ENCODE results near the gene SLFN5. TPM values are rescaled to one million over a fixed set of nuclear protein-coding genes. Genes with fewer than 3 reads are reported as not detected.
"Not testable (repeated sequence)": the region's sequence is repeated elsewhere in the genome, so short reads cannot be mapped to it uniquely, and the experiment has no call there.

SLFN5 gene
- polyA plus RNA-seq (2.1 and 2.5 TPM in 2 replicates), polyA minus RNA-seq (6.8 and 11.7 TPM in 2 replicates)

GRCh38 chr17:35242805-35243560 lies at the start of gene SLFN5:
Gene SLFN5, plus strand, starts transcription at chr17:35243072. Its CDS starts 15,619 bp downstream, at chr17:35258691.
- H3K27me3 ChIP-seq (ENCODE audit: insufficient read depth, low read depth, low read length) = peaks cover 15% of the 10 kb centered on the region
- H3K9me2 ChIP-seq (ENCODE audit: insufficient read depth, low read length) = no peaks in the 10 kb centered on the region
- no peaks in the 10 kb centered on the region for H3F3A ChIP-seq (ENCODE audit: insufficient read depth, low read length, poor library complexity, severe bottlenecking)
- H3K9me3 ChIP-seq (ENCODE audit: low read length) = no peaks in the 10 kb centered on the region
- no peaks in the 10 kb centered on the region for H4K20me1 ChIP-seq (ENCODE audit: insufficient read depth)
- H3K79me2 ChIP-seq (replicated peaks; ENCODE audit: insufficient read depth, low read length) = no peaks in the 10 kb centered on the region
- peak; percentile 74 for TF ChIP-seq POLR2AphosphoS5 (IDR thresholded peaks at IDR 0.05)
- TF ChIP-seq TAF1 (IDR thresholded peaks at IDR 0.05; ENCODE audit: low read depth) = peak; percentile 62
- TF ChIP-seq, protein P1, sequence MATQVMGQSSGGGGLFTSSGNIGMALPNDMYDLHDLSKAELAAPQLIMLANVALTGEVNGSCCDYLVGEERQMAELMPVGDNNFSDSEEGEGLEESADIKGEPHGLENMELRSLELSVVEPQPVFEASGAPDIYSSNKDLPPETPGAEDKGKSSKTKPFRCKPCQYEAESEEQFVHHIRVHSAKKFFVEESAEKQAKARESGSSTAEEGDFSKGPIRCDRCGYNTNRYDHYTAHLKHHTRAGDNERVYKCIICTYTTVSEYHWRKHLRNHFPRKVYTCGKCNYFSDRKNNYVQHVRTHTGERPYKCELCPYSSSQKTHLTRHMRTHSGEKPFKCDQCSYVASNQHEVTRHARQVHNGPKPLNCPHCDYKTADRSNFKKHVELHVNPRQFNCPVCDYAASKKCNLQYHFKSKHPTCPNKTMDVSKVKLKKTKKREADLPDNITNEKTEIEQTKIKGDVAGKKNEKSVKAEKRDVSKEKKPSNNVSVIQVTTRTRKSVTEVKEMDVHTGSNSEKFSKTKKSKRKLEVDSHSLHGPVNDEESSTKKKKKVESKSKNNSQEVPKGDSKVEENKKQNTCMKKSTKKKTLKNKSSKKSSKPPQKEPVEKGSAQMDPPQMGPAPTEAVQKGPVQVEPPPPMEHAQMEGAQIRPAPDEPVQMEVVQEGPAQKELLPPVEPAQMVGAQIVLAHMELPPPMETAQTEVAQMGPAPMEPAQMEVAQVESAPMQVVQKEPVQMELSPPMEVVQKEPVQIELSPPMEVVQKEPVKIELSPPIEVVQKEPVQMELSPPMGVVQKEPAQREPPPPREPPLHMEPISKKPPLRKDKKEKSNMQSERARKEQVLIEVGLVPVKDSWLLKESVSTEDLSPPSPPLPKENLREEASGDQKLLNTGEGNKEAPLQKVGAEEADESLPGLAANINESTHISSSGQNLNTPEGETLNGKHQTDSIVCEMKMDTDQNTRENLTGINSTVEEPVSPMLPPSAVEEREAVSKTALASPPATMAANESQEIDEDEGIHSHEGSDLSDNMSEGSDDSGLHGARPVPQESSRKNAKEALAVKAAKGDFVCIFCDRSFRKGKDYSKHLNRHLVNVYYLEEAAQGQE (IDR thresholded peaks at IDR 0.05; ENCODE audit: borderline replicate concordance) = peak; percentile 77
- no peak for TF ChIP-seq EP300 (conservative IDR thresholded peaks at IDR 0.05; ENCODE audit: poor library complexity, severe bottlenecking)
- TF ChIP-seq CTCF (IDR thresholded peaks at IDR 0.05; ENCODE audit: poor library complexity, severe bottlenecking) = peak; percentile 16
- peak; percentile 23 for TF ChIP-seq MXI1 (conservative IDR thresholded peaks at IDR 0.05; ENCODE audit: poor library complexity, severe bottlenecking)
- H3K4me2 ChIP-seq (ENCODE audit: low read length) = peak within 1 kb of the TSS; percentile 76
- peak within 1 kb of the TSS; percentile 70 for H2AFZ ChIP-seq (ENCODE audit: low read depth, low read length)
- peak within 1 kb of the TSS; percentile 12 for H3K27ac ChIP-seq (ENCODE audit: low read length)
- H3K9ac ChIP-seq (ENCODE audit: low read length) = peak within 1 kb of the TSS; percentile 73
- peak within 1 kb of the TSS; percentile 90 for H3K4me3 ChIP-seq (ENCODE audit: low read length)
- no peaks in the 10 kb centered on the region for H3K36me3 ChIP-seq (ENCODE audit: insufficient read depth, low read length)

GRCh38 chr17:35194001-35194400 lies 48.9 kb upstream of the SLFN5 start, which contains the start of gene SLC35G3:
Gene SLC35G3, minus strand, starts transcription at chr17:35194393. Its CDS starts 86 bp downstream, at chr17:35194307.
- H3K79me2 ChIP-seq (replicated peaks; ENCODE audit: insufficient read depth, low read length); H4K20me1 ChIP-seq (ENCODE audit: insufficient read depth); H3K9me3 ChIP-seq (ENCODE audit: low read length); H3K36me3 ChIP-seq (ENCODE audit: insufficient read depth, low read length); H3F3A ChIP-seq (ENCODE audit: insufficient read depth, low read length, poor library complexity, severe bottlenecking); H2AFZ ChIP-seq (ENCODE audit: low read depth, low read length); H3K9ac ChIP-seq (ENCODE audit: low read length); H3K4me2 ChIP-seq (ENCODE audit: low read length); H3K9me2 ChIP-seq (ENCODE audit: insufficient read depth, low read length); H3K27me3 ChIP-seq (ENCODE audit: insufficient read depth, low read depth, low read length); H3K4me3 ChIP-seq (ENCODE audit: low read length); H3K27ac ChIP-seq (ENCODE audit: low read length): not testable (repeated sequence)

- not testable (repeated sequence) for H3K4me3 ChIP-seq (ENCODE audit: low read length); H3K27ac ChIP-seq (ENCODE audit: low read length); H3K4me2 ChIP-seq (ENCODE audit: low read length); H4K20me1 ChIP-seq (ENCODE audit: insufficient read depth); H3K9ac ChIP-seq (ENCODE audit: low read length); H3K9me3 ChIP-seq (ENCODE audit: low read length); H3F3A ChIP-seq (ENCODE audit: insufficient read depth, low read length, poor library complexity, severe bottlenecking); H3K27me3 ChIP-seq (ENCODE audit: insufficient read depth, low read depth, low read length); H3K9me2 ChIP-seq (ENCODE audit: insufficient read depth, low read length); H2AFZ ChIP-seq (ENCODE audit: low read depth, low read length); H3K79me2 ChIP-seq (replicated peaks; ENCODE audit: insufficient read depth, low read length); H3K36me3 ChIP-seq (ENCODE audit: insufficient read depth, low read length)
These were observed 47.8 kb upstream of the SLFN5 start for GRCh38 chr17:35195062-35195461.

DNA sequence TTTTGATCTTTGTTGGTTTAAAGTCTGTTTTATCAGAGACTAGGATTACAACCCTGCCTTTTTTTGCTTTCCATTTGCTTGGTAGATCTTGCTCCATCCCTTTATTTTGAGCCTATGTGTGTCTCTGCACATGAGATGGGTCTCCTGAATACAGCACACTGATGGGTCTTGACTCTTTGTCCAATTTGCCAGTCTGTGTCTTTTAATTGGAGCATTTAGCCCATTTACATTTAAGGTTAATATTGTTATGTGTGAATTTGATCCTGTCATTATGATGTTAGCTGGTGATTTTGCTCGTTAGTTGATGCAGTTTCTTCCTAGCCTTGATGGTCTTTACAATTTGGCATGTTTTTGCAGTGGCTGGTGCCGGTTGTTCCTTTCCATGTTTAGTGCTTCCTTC lies 40.3 kb upstream of the SLFN5 start:
- H3K9me3 ChIP-seq (ENCODE audit: low read length); H3F3A ChIP-seq (ENCODE audit: insufficient read depth, low read length, poor library complexity, severe bottlenecking); H3K27ac ChIP-seq (ENCODE audit: low read length); H3K4me2 ChIP-seq (ENCODE audit: low read length); H3K9ac ChIP-seq (ENCODE audit: low read length); H3K4me3 ChIP-seq (ENCODE audit: low read length); H3K36me3 ChIP-seq (ENCODE audit: insufficient read depth, low read length); H3K79me2 ChIP-seq (replicated peaks; ENCODE audit: insufficient read depth, low read length); H2AFZ ChIP-seq (ENCODE audit: low read depth, low read length); H3K27me3 ChIP-seq (ENCODE audit: insufficient read depth, low read depth, low read length); H3K9me2 ChIP-seq (ENCODE audit: insufficient read depth, low read length); H4K20me1 ChIP-seq (ENCODE audit: insufficient read depth): not testable (repeated sequence)

Data from neural cell (in vitro differentiated cells).